Panc1 (cell line): ENCODE measurements around the gene ABCC8.

Experiments
- POLR2AphosphoS5 ChIP-seq: IDR thresholded peaks from 2 replicates; pipeline ENCODE4 v1.6.1; 2012; ENCODE audit warnings: mild to moderate bottlenecking, low read depth, low read length, moderate library complexity
- SIN3A ChIP-seq: IDR thresholded peaks from 2 replicates; pipeline ENCODE4 v1.6.1; 2012; ENCODE audit warnings: low read depth, mild to moderate bottlenecking, low read length, moderate library complexity, borderline replicate concordance; ENCODE audit not compliant: insufficient read depth
- TCF7L2 ChIP-seq: IDR thresholded peaks from 2 replicates; pipeline ENCODE4 v1.6.1; 2011; ENCODE audit warnings: mild to moderate bottlenecking, low read depth, low read length, inconsistent platforms
- TF ChIP-seq, protein P1 (sequence below): fragments of 450-650 bp; IDR thresholded peaks from 2 replicates; pipeline ENCODE4 v1.5.1; 2017; ENCODE audit warnings: mild to moderate bottlenecking
- TF ChIP-seq, protein P2 (sequence below), 2 experiments: IDR thresholded peaks; 2 replicates each; pipeline ENCODE4 v1.6.1; 2011 to 2012; ENCODE audit warnings: low read depth in 2 of 2, control low read depth in 1 of 2, low read length in 1 of 2, mild to moderate bottlenecking in 1 of 2, moderate library complexity in 1 of 2; ENCODE audit not compliant: insufficient read depth in 1 of 2

DNA sequence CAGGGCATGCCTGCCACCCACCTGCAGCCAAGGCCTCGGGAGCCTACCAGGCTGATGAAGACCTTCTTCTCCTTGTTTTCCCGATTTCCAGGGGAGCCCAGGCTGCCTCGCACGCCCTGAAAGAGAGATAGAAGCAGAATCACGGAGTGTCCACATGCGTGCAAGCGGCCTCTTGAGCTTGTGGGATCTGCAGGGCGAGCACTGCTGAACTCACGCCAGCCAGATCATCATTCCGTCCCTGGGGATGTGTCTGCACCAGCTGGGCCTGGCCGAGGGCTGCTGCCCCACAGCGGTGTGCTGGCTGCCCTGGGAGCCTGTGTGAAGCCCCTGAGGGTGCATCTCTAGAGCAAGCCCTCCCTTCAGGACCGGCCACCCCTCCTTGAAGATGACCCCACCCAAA is 49.7 kb upstream of the ABCC8 start:
- TF ChIP-seq POLR2AphosphoS5 (no peak), SIN3A (no peak), TCF7L2 (no peak)
- TF ChIP-seq, protein P1, sequence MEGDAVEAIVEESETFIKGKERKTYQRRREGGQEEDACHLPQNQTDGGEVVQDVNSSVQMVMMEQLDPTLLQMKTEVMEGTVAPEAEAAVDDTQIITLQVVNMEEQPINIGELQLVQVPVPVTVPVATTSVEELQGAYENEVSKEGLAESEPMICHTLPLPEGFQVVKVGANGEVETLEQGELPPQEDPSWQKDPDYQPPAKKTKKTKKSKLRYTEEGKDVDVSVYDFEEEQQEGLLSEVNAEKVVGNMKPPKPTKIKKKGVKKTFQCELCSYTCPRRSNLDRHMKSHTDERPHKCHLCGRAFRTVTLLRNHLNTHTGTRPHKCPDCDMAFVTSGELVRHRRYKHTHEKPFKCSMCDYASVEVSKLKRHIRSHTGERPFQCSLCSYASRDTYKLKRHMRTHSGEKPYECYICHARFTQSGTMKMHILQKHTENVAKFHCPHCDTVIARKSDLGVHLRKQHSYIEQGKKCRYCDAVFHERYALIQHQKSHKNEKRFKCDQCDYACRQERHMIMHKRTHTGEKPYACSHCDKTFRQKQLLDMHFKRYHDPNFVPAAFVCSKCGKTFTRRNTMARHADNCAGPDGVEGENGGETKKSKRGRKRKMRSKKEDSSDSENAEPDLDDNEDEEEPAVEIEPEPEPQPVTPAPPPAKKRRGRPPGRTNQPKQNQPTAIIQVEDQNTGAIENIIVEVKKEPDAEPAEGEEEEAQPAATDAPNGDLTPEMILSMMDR: no peak
- TF ChIP-seq, protein P2, sequence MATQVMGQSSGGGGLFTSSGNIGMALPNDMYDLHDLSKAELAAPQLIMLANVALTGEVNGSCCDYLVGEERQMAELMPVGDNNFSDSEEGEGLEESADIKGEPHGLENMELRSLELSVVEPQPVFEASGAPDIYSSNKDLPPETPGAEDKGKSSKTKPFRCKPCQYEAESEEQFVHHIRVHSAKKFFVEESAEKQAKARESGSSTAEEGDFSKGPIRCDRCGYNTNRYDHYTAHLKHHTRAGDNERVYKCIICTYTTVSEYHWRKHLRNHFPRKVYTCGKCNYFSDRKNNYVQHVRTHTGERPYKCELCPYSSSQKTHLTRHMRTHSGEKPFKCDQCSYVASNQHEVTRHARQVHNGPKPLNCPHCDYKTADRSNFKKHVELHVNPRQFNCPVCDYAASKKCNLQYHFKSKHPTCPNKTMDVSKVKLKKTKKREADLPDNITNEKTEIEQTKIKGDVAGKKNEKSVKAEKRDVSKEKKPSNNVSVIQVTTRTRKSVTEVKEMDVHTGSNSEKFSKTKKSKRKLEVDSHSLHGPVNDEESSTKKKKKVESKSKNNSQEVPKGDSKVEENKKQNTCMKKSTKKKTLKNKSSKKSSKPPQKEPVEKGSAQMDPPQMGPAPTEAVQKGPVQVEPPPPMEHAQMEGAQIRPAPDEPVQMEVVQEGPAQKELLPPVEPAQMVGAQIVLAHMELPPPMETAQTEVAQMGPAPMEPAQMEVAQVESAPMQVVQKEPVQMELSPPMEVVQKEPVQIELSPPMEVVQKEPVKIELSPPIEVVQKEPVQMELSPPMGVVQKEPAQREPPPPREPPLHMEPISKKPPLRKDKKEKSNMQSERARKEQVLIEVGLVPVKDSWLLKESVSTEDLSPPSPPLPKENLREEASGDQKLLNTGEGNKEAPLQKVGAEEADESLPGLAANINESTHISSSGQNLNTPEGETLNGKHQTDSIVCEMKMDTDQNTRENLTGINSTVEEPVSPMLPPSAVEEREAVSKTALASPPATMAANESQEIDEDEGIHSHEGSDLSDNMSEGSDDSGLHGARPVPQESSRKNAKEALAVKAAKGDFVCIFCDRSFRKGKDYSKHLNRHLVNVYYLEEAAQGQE (IDR thresholded peaks at IDR 0.05; ENCODE audit: insufficient read depth in 1 of 2, low read depth in 2 of 2, low read length in 1 of 2): no peak
